Esophagus muscularis mucosa (tissue), 4 donors: Measurements from ENCODE around the gene PNKP.

Experiments used
- CTCF ChIP-seq, 3 experiments: fragments of 200-600 bp in 2 of 3; fragments of 450-650 bp in 1 of 3; sonication (generic) in 2 of 3; IDR thresholded peaks; one replicate each; pipeline ENCODE4 v1.5.1; 2017 to 2019; ENCODE audit warnings: antibody characterized with exemption in 3 of 3, mild to moderate bottlenecking in 2 of 3, moderate library complexity in 1 of 3
- EP300 ChIP-seq: sonication (generic); formaldehyde crosslinking; IDR thresholded peaks from one replicate; pipeline ENCODE4 v1.6.1; 2017; ENCODE audit warnings: antibody characterized with exemption
- POLR2A ChIP-seq: fragments of 450-650 bp; IDR thresholded peaks from one replicate; pipeline ENCODE4 v1.6.1; 2017; ENCODE audit warnings: antibody characterized with exemption, moderate library complexity, mild to moderate bottlenecking, low read depth
- POLR2AphosphoS5 ChIP-seq, 2 donors: sonication (generic); formaldehyde crosslinking; IDR thresholded peaks; one replicate each; pipeline ENCODE4 v1.6.1; 2017; ENCODE audit warnings: antibody characterized with exemption in 2 of 2

- TF ChIP-seq CTCF (IDR thresholded peaks at IDR 0.05) (no peak), POLR2AphosphoS5 (IDR thresholded peaks at IDR 0.05) (no peak), EP300 (no peak), POLR2A (no peak)
These were observed 25.3 kb upstream of the PNKP start for GRCh38 chr19:49892716-49893115.
